Measurements from ENCODE around the gene PIK3R1. TPM values are rescaled to one million over a fixed set of nuclear protein-coding genes. Genes with fewer than 3 reads are reported as not detected.

The PIK3R1 gene
- total RNA-seq, result 27.4 and 29.2 TPM in 2 replicates
- long read RNA-seq, partial matches to known transcripts, result 6 of 12 reads
- long read RNA-seq, other reads (novel, unspliced or antisense), result 2 of 12 reads

GRCh38 chr5:68215208-68215897, at the start of gene PIK3R1:
TSS of gene PIK3R1 (plus strand) at chr5:68215756. CDS start at chr5:68226676, 10,920 bp downstream.
- H3K36me3 Mint-ChIP-seq (ENCODE audit: unreplicated experiment), result no peaks in the 10 kb centered on the region
- no peaks in the 10 kb centered on the region for H3K27me3 Mint-ChIP-seq (ENCODE audit: unreplicated experiment)
- H3K4me1 Mint-ChIP-seq (ENCODE audit: unreplicated experiment), result peaks cover 34% of the 10 kb centered on the region
- peak within 1 kb of the TSS; percentile 83 for H3K4me3 Mint-ChIP-seq (ENCODE audit: unreplicated experiment)
- peak; percentile 99 for DNase-seq (ENCODE audit: extremely low spot score, unreplicated experiment)
- TF ChIP-seq, protein P1, sequence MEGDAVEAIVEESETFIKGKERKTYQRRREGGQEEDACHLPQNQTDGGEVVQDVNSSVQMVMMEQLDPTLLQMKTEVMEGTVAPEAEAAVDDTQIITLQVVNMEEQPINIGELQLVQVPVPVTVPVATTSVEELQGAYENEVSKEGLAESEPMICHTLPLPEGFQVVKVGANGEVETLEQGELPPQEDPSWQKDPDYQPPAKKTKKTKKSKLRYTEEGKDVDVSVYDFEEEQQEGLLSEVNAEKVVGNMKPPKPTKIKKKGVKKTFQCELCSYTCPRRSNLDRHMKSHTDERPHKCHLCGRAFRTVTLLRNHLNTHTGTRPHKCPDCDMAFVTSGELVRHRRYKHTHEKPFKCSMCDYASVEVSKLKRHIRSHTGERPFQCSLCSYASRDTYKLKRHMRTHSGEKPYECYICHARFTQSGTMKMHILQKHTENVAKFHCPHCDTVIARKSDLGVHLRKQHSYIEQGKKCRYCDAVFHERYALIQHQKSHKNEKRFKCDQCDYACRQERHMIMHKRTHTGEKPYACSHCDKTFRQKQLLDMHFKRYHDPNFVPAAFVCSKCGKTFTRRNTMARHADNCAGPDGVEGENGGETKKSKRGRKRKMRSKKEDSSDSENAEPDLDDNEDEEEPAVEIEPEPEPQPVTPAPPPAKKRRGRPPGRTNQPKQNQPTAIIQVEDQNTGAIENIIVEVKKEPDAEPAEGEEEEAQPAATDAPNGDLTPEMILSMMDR (IDR thresholded peaks at IDR 0.05), result peak; percentile 52
- H3K9me3 Mint-ChIP-seq (ENCODE audit: unreplicated experiment), result peaks cover 5% of the 10 kb centered on the region
- peak within 1 kb of the TSS; percentile 94 for H3K27ac Mint-ChIP-seq (ENCODE audit: unreplicated experiment)

- TF ChIP-seq, protein P1 (IDR thresholded peaks at IDR 0.05), result no peak
- Mint-ChIP-seq H3K27me3 (ENCODE audit: unreplicated experiment) (no peaks in the 10 kb centered on the region), H3K9me3 (ENCODE audit: unreplicated experiment) (no peaks in the 10 kb centered on the region), H3K4me3 (ENCODE audit: unreplicated experiment) (no peak overlapping the region), H3K4me1 (ENCODE audit: unreplicated experiment) (peaks cover 18% of the 10 kb centered on the region), H3K27ac (ENCODE audit: unreplicated experiment) (no peak overlapping the region), H3K36me3 (ENCODE audit: unreplicated experiment) (no peaks in the 10 kb centered on the region)
- no peak for DNase-seq (ENCODE audit: extremely low spot score, unreplicated experiment)
Observed at GRCh38 chr5:68167195-68167651, 48.3 kb upstream of the PIK3R1 start.

GRCh38 chr5:68169903-68170302, 45.7 kb upstream of the PIK3R1 start:
- Mint-ChIP-seq H3K36me3 (ENCODE audit: unreplicated experiment) (no peaks in the 10 kb centered on the region), H3K9me3 (ENCODE audit: unreplicated experiment) (no peaks in the 10 kb centered on the region), H3K4me3 (ENCODE audit: unreplicated experiment) (no peak overlapping the region), H3K27ac (ENCODE audit: unreplicated experiment) (no peak overlapping the region), H3K27me3 (ENCODE audit: unreplicated experiment) (no peaks in the 10 kb centered on the region), H3K4me1 (ENCODE audit: unreplicated experiment) (peaks cover 18% of the 10 kb centered on the region)
- TF ChIP-seq, protein P1 (IDR thresholded peaks at IDR 0.05), result no peak
- no peak for DNase-seq (ENCODE audit: extremely low spot score, unreplicated experiment)

- H3K36me3 Mint-ChIP-seq (ENCODE audit: unreplicated experiment), result no peaks in the 10 kb centered on the region
- no peak for DNase-seq (ENCODE audit: extremely low spot score, unreplicated experiment)
- peak overlapping the region; percentile 47 for H3K4me3 Mint-ChIP-seq (ENCODE audit: unreplicated experiment)
- no peaks in the 10 kb centered on the region for H3K9me3 Mint-ChIP-seq (ENCODE audit: unreplicated experiment)
- peaks cover 18% of the 10 kb centered on the region for H3K4me1 Mint-ChIP-seq (ENCODE audit: unreplicated experiment)
- H3K27ac Mint-ChIP-seq (ENCODE audit: unreplicated experiment), result no peak overlapping the region
- H3K27me3 Mint-ChIP-seq (ENCODE audit: unreplicated experiment), result no peaks in the 10 kb centered on the region
- TF ChIP-seq, protein P1 (IDR thresholded peaks at IDR 0.05), result no peak
Observed at GRCh38 chr5:68170826-68171558, 44.6 kb upstream of the PIK3R1 start.

- no peak overlapping the region for H3K27ac Mint-ChIP-seq (ENCODE audit: unreplicated experiment)
- DNase-seq (ENCODE audit: extremely low spot score, unreplicated experiment), result no peak
- H3K9me3 Mint-ChIP-seq (ENCODE audit: unreplicated experiment), result no peaks in the 10 kb centered on the region
- no peaks in the 10 kb centered on the region for H3K27me3 Mint-ChIP-seq (ENCODE audit: unreplicated experiment)
- no peaks in the 10 kb centered on the region for H3K36me3 Mint-ChIP-seq (ENCODE audit: unreplicated experiment)
- H3K4me1 Mint-ChIP-seq (ENCODE audit: unreplicated experiment), result peaks cover 18% of the 10 kb centered on the region
- H3K4me3 Mint-ChIP-seq (ENCODE audit: unreplicated experiment), result no peak overlapping the region
- TF ChIP-seq, protein P1 (IDR thresholded peaks at IDR 0.05), result no peak
Observed at GRCh38 chr5:68172314-68172713, 43.2 kb upstream of the PIK3R1 start.

Measured in osteocyte (in vitro differentiated cells).